GM18511 (cell line): ENCODE data around the gene H2AZ1.

Experiments used
- ATAC-seq: cut with Tn5 transposase; IDR thresholded peaks from one replicate; pipeline ENCODE4 v1.9.1; 2021; ENCODE audit warnings: mild to moderate bottlenecking, moderate library complexity; ENCODE audit not compliant: unreplicated experiment

Gene H2AZ1

GRCh38 chr4:99946356-99947189 is 3.5 kb downstream of the H2AZ1 start, which contains the start of gene DNAJB14:
DNAJB14 (minus strand) TSS chr4:99946618; CDS start chr4:99946571, 47 bp downstream.
- peak; percentile 43 for ATAC-seq

- ATAC-seq: peak; percentile 4
Measured at GRCh38 chr4:99945718-99946355, 4.2 kb downstream of the H2AZ1 start.

- no peak for ATAC-seq
Measured at GRCh38 chr4:99943904-99944437, 6.1 kb downstream of the H2AZ1 start.

GRCh38 chr4:99938243-99938753 is 11.8 kb downstream of the H2AZ1 start:
- ATAC-seq: no peak

- ATAC-seq: no peak
Measured at GRCh38 chr4:99934891-99935290, 15.2 kb downstream of the H2AZ1 start.

GRCh38 chr4:99927566-99927965 is 22.5 kb downstream of the H2AZ1 start:
- ATAC-seq: no peak

GRCh38 chr4:99921174-99921573 is 28.9 kb downstream of the H2AZ1 start:
- no peak for ATAC-seq

GRCh38 chr4:99918656-99919055 is 31.4 kb downstream of the H2AZ1 start:
- ATAC-seq: no peak

GRCh38 chr4:99917575-99917974 is 32.5 kb downstream of the H2AZ1 start:
- ATAC-seq: no peak

GRCh38 chr4:99915449-99915848 is 34.6 kb downstream of the H2AZ1 start:
- no peak for ATAC-seq
